ENCODE data around the gene RGMB.
A peak's percentile ranks its signal among the peaks of the same experiment; 100 is the strongest.

Gene RGMB

GRCh38 chr5:98772415-98773213, 849 bp upstream of the RGMB start:
- peaks cover 52 to 65% of the 10 kb centered on the region in 2 experiments for H3K4me1 ChIP-seq (ENCODE audit: control insufficient read depth in 1 of 2, insufficient read depth in 1 of 2, low read depth in 1 of 2, low read length in 1 of 2)
- H3K27ac ChIP-seq = no peak overlapping the region
- H3K9me3 ChIP-seq = no peaks in the 10 kb centered on the region
- H3K4me3 ChIP-seq (ENCODE audit: low read depth in 1 of 2, low read length in 1 of 2) = peak overlapping the region; percentile 51 to 64
- no peaks in the 10 kb centered on the region for H3K36me3 ChIP-seq
- TF ChIP-seq, protein P1, sequence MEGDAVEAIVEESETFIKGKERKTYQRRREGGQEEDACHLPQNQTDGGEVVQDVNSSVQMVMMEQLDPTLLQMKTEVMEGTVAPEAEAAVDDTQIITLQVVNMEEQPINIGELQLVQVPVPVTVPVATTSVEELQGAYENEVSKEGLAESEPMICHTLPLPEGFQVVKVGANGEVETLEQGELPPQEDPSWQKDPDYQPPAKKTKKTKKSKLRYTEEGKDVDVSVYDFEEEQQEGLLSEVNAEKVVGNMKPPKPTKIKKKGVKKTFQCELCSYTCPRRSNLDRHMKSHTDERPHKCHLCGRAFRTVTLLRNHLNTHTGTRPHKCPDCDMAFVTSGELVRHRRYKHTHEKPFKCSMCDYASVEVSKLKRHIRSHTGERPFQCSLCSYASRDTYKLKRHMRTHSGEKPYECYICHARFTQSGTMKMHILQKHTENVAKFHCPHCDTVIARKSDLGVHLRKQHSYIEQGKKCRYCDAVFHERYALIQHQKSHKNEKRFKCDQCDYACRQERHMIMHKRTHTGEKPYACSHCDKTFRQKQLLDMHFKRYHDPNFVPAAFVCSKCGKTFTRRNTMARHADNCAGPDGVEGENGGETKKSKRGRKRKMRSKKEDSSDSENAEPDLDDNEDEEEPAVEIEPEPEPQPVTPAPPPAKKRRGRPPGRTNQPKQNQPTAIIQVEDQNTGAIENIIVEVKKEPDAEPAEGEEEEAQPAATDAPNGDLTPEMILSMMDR (IDR thresholded peaks at IDR 0.05) = no peak
- H3K27me3 ChIP-seq = peaks cover 100% of the 10 kb centered on the region

- no peaks in the 10 kb centered on the region for H3K9me3 ChIP-seq
- H3K4me1 ChIP-seq (ENCODE audit: control insufficient read depth in 1 of 2, insufficient read depth in 1 of 2, low read depth in 1 of 2, low read length in 1 of 2) = peaks cover 50 to 63% of the 10 kb centered on the region in 2 experiments
- H3K27ac ChIP-seq = no peak overlapping the region
- peaks cover 100% of the 10 kb centered on the region for H3K27me3 ChIP-seq
- TF ChIP-seq, protein P1 (IDR thresholded peaks at IDR 0.05) = no peak
- H3K4me3 ChIP-seq (ENCODE audit: low read depth in 1 of 2, low read length in 1 of 2) = peak overlapping the region; percentile 51 to 64
- no peaks in the 10 kb centered on the region for H3K36me3 ChIP-seq
Observed at GRCh38 chr5:98773214-98773463, 324 bp upstream of the RGMB start.

- peaks cover 37 to 50% of the 10 kb centered on the region in 2 experiments for H3K4me1 ChIP-seq (ENCODE audit: control insufficient read depth in 1 of 2, insufficient read depth in 1 of 2, low read depth in 1 of 2, low read length in 1 of 2)
- TF ChIP-seq, protein P1 (IDR thresholded peaks at IDR 0.05) = no peak
- H3K4me3 ChIP-seq (ENCODE audit: low read depth in 1 of 2, low read length in 1 of 2) = peak overlapping the region; percentile 51 to 64
Observed at GRCh38 chr5:98774192-98775033, 950 bp downstream of the RGMB start.

DNA sequence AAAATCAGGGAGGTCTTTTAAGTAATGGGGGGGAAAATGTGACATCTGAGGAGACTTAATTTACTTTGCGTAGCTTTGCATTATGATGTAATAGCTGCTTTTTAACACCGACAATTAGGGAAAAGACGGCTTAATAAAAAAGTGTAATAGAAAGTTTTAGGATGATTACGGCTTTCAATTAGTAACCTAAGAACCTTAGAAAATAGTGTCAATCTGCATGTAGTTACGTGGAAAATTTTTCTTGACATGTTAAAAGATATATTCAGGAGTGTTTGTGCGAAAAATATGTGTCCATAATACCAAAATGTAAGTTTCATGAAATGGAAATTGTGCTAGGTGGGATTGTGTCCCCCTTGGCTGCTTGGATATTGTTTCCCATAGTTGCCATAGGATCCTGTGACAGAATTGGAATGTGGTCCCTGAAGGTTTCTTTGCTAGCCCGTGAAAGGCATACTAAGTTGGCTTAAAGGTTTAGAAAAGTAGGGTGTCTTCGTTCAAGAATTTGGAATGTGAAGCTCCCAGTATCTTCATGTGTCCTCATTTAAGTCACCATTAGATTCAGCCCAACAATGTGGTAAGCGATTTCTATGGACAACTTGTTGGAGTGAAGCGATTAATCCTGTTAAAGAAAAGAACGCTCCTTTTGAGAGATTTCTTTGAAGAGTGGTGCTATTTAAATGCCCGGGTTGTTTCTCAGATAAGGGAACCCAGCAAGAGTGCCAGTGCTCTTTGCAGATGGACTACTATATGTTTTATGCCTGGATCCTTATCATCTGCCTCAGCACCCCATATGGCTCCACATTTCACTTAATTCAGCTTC, 2.0 kb downstream of the RGMB start:
- no peaks in the 10 kb centered on the region for H3K36me3 ChIP-seq
- H3K27me3 ChIP-seq = peaks cover 100% of the 10 kb centered on the region
- H3K27ac ChIP-seq = no peak overlapping the region
- H3K4me1 ChIP-seq (ENCODE audit: control insufficient read depth in 1 of 2, insufficient read depth in 1 of 2, low read depth in 1 of 2, low read length in 1 of 2) = peaks cover 27 to 40% of the 10 kb centered on the region in 2 experiments
- H3K4me3 ChIP-seq (ENCODE audit: low read depth in 1 of 2, low read length in 1 of 2) = no peak overlapping the region
- TF ChIP-seq, protein P1 (IDR thresholded peaks at IDR 0.05) = no peak
- no peaks in the 10 kb centered on the region for H3K9me3 ChIP-seq

More at GRCh38 chr5:98774192-98775033, 950 bp downstream of the RGMB start:
- Histone ChIP-seq H3K9me3 (no peaks in the 10 kb centered on the region), H3K27ac (no peak overlapping the region), H3K27me3 (peaks cover 100% of the 10 kb centered on the region), H3K36me3 (no peaks in the 10 kb centered on the region)

DNA sequence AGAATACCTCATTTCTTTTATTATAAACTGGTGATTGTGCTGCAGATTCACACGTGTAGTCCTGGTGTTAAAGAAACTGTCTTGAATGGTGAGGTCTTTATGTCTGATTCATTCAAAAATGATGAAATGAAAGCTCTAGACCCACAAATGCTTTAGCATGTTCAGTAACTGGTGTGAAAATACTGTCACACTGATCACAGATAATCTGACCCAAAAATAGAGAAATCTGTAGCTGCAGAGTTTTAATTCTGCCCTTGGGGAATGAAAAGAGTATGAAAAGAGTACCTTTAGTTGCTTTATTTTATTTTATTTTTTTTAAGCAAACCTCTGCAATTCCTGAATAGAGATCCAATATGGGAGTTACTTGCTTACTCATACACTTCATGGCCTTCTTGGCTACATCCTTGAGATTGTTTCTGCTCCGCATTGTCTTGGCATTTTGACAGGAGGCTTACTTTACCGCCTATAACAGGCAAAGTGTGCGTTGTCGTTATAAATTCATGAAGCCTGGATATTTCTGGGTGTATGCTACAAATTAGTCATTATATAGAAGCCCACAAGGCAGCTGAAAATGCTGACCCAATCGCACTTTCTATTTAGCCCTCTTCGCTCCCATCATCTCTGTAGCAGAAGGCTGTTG, 2.7 kb downstream of the RGMB start:
- no peaks in the 10 kb centered on the region for H3K9me3 ChIP-seq
- H3K36me3 ChIP-seq = no peaks in the 10 kb centered on the region
- H3K27ac ChIP-seq = no peak overlapping the region
- TF ChIP-seq, protein P1 (IDR thresholded peaks at IDR 0.05) = no peak
- peaks cover 19 to 33% of the 10 kb centered on the region in 2 experiments for H3K4me1 ChIP-seq (ENCODE audit: control insufficient read depth in 1 of 2, insufficient read depth in 1 of 2, low read depth in 1 of 2, low read length in 1 of 2)
- no peak overlapping the region for H3K4me3 ChIP-seq (ENCODE audit: low read depth in 1 of 2, low read length in 1 of 2)
- peaks cover 100% of the 10 kb centered on the region for H3K27me3 ChIP-seq
